ENCODE measurements around the gene NEURL1.

NEURL1 gene

DNA sequence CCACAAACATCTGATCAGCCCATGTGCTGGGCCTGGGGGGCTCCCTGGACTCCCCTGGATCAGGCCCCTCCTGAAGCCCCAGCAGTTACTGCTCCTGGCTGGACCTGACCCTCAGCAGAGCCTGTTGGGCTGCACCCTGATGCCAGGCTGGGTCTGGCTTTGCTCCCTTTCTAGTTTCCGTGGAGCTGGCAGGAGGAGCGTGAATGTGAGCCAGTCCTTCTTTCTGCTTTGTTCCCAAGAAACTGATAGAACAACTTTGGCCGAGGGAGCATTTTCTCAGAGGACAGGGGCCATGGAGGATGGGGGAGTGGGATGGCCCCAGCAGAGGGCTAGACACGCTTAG, 128.2 kb downstream of the NEURL1 start:
- no peaks in the 10 kb centered on the region for H3K27me3 ChIP-seq (ENCODE audit: control insufficient read depth, insufficient read depth, low read length)
- no peak overlapping the region for H3K4me3 ChIP-seq (ENCODE audit: low read depth, low read length)
- TF ChIP-seq, protein P1, sequence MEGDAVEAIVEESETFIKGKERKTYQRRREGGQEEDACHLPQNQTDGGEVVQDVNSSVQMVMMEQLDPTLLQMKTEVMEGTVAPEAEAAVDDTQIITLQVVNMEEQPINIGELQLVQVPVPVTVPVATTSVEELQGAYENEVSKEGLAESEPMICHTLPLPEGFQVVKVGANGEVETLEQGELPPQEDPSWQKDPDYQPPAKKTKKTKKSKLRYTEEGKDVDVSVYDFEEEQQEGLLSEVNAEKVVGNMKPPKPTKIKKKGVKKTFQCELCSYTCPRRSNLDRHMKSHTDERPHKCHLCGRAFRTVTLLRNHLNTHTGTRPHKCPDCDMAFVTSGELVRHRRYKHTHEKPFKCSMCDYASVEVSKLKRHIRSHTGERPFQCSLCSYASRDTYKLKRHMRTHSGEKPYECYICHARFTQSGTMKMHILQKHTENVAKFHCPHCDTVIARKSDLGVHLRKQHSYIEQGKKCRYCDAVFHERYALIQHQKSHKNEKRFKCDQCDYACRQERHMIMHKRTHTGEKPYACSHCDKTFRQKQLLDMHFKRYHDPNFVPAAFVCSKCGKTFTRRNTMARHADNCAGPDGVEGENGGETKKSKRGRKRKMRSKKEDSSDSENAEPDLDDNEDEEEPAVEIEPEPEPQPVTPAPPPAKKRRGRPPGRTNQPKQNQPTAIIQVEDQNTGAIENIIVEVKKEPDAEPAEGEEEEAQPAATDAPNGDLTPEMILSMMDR (IDR thresholded peaks at IDR 0.05) = no peak
- peaks cover 34% of the 10 kb centered on the region for H3K4me1 ChIP-seq
- no peaks in the 10 kb centered on the region for H3K36me3 ChIP-seq (ENCODE audit: control insufficient read depth, insufficient read depth, low read length)
- H3K79me2 ChIP-seq = no peaks in the 10 kb centered on the region
- no peak overlapping the region for H3K4me2 ChIP-seq (ENCODE audit: low read length)
- H3K9me3 ChIP-seq (ENCODE audit: control insufficient read depth, low read length) = no peaks in the 10 kb centered on the region
- H3K27ac ChIP-seq = no peak overlapping the region
- no peak overlapping the region for H3K9ac ChIP-seq
- H2AFZ ChIP-seq = no peak overlapping the region

DNA sequence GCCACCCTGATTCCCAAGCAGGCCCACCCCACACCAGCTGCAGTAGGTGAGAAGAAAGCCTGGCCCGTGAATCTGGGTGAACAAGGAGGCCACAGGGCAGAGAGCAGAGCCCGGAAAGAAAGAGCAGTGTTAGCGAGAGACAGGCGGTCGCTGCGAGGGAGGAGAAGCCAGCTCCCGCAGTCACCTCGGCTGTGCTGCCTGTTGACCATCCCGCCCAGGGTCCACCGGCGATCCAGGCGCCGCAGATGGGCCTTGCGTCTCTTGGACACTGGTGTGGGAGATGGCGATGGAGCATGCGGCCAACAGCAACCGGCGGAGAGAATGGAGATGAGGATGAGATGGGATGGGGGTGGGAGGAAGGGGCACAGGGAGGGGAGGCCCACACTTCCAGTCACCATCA, 128.8 kb downstream of the NEURL1 start:
- Histone ChIP-seq H3K27ac (no peak overlapping the region), H2AFZ (no peak overlapping the region)

DNA sequence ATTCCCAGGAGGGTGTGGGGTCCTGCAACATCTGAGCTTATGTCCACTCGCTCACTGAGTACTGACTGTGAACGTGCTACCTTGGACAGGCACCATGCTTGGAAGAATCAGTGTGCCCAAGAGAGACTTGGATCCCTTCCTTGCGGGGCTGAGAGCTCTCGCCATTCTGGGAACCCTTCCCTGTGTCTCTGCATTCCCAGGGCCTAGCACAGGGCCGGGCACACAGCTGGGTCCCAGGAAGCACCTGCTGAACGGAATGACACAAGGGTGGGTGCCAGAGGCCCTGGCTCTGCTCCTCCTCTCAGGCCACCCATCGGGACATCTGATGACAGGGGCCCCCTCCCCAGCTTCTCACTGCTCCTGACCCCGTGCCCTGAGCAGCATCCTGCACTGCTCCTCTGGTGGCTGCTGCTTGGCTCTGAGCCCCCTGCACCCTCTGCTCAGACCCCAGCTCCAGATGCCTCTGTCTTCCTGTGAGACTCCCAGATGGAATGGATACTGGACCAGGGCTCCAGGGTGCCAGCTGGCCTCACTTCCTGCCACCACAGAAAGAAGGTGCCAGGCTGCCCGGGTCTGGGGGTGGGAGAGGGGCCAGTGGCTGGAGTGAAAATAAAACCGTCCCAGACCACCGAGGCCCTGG, 129.6 kb downstream of the NEURL1 start:
- Histone ChIP-seq H3K9ac (no peak overlapping the region), H3K27ac (no peak overlapping the region), H3K4me1 (peaks cover 21% of the 10 kb centered on the region), H3K36me3 (ENCODE audit: control insufficient read depth, insufficient read depth, low read length) (no peaks in the 10 kb centered on the region), H3K79me2 (no peaks in the 10 kb centered on the region), H2AFZ (no peak overlapping the region), H3K9me3 (ENCODE audit: control insufficient read depth, low read length) (no peaks in the 10 kb centered on the region), H3K4me3 (ENCODE audit: low read depth, low read length) (no peak overlapping the region), H3K4me2 (ENCODE audit: low read length) (no peak overlapping the region), H3K27me3 (ENCODE audit: control insufficient read depth, insufficient read depth, low read length) (no peaks in the 10 kb centered on the region)
- TF ChIP-seq, protein P1 (IDR thresholded peaks at IDR 0.05) = no peak

More for the DNA sequence above, 128.8 kb downstream of the NEURL1 start:
- Histone ChIP-seq H3K79me2 (no peaks in the 10 kb centered on the region), H3K4me1 (peaks cover 29% of the 10 kb centered on the region), H3K27me3 (ENCODE audit: control insufficient read depth, insufficient read depth, low read length) (no peaks in the 10 kb centered on the region), H3K9ac (no peak overlapping the region), H3K36me3 (ENCODE audit: control insufficient read depth, insufficient read depth, low read length) (no peaks in the 10 kb centered on the region), H3K4me2 (ENCODE audit: low read length) (no peak overlapping the region), H3K9me3 (ENCODE audit: control insufficient read depth, low read length) (no peaks in the 10 kb centered on the region), H3K4me3 (ENCODE audit: low read depth, low read length) (no peak overlapping the region)
- TF ChIP-seq, protein P1 (IDR thresholded peaks at IDR 0.05) = no peak

DNA sequence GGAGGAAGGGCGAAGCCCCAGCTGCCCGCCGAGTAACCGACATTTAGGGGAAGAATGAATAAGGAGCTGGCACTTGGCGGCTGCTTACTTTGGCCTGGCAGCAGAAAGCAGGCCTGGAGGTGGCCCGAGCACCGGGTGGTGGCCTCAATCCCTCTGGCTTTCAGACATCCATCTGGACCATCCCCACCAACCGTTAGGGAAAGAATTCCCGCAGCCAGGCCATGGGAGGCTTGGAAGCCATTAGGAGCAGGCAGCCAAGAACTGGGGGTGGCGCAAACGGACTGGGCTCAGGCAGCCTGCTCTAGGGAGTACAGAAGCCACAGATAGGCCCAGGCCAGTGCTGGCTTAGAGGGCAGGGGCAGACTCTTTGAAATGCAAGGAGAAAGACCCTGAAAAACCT, 132.7 kb downstream of the NEURL1 start:
- H3K36me3 ChIP-seq (ENCODE audit: control insufficient read depth, insufficient read depth, low read length) = no peaks in the 10 kb centered on the region
- TF ChIP-seq, protein P1 (IDR thresholded peaks at IDR 0.05) = no peak
- no peak overlapping the region for H3K4me2 ChIP-seq (ENCODE audit: low read length)
- H2AFZ ChIP-seq = no peak overlapping the region
- no peaks in the 10 kb centered on the region for H3K9me3 ChIP-seq (ENCODE audit: control insufficient read depth, low read length)
- no peak overlapping the region for H3K9ac ChIP-seq
- H3K27me3 ChIP-seq (ENCODE audit: control insufficient read depth, insufficient read depth, low read length) = no peaks in the 10 kb centered on the region
- H3K4me3 ChIP-seq (ENCODE audit: low read depth, low read length) = no peak overlapping the region
- no peaks in the 10 kb centered on the region for H3K79me2 ChIP-seq
- H3K27ac ChIP-seq = no peak overlapping the region
- H3K4me1 ChIP-seq = no peaks in the 10 kb centered on the region

Data from parathyroid adenoma (tissue), 2 donors.